ENCODE measurements around the gene PLIN4. TPM values are rescaled to one million over a fixed set of nuclear protein-coding genes. Genes with fewer than 3 reads are reported as not detected.

PLIN4 gene
- total and polyA plus RNA-seq, 2 donors from 2014 or later, result 1.6 to 2.2 TPM

GRCh38 chr19:4452230-4452990 lies 65.9 kb downstream of the PLIN4 start:
- Histone ChIP-seq H3K9me3 (ENCODE audit: control insufficient read depth in 2 of 3, insufficient read depth in 1 of 3, low read length in 3 of 3) (no peaks in the 10 kb centered on the region), H3K9ac (ENCODE audit: low read length in 3 of 3) (no peak overlapping the region), H3K27ac (ENCODE audit: low read depth in 2 of 2, low read length in 2 of 2) (no peak overlapping the region), H3K4me1 (ENCODE audit: control insufficient read depth in 2 of 3, insufficient read depth in 2 of 3, low read depth in 1 of 3, low read length in 3 of 3) (peaks cover 0 to 18% (median 7%) of the 10 kb centered on the region in 3 donors), H3K4me3 (ENCODE audit: low read length in 3 of 3) (no peak overlapping the region), H3K27me3 (ENCODE audit: control insufficient read depth, insufficient read depth, low read length) (no peaks in the 10 kb centered on the region), H3K36me3 (ENCODE audit: control insufficient read depth in 2 of 3, insufficient read depth in 3 of 3, low read length in 3 of 3) (peaks cover 3 to 34% (median 21%) of the 10 kb centered on the region in 3 donors)
- FAIRE-seq, result no peak
- no peak for DNase-seq
- intact Hi-C loops (cut with DNase I), result no loop called here
- TF ChIP-seq CTCF (IDR thresholded peaks at IDR 0.05; ENCODE audit: borderline replicate concordance, extremely low read depth, insufficient read depth), result no peak

Other genes starting within 250 kb of the PLIN4 start
- not detected for gene SHD, start 239.2 kb downstream of the PLIN4 start, total RNA-seq
- gene SHD, start 239.2 kb downstream of the PLIN4 start, polyA plus RNA-seq (ENCODE audit: insufficient read depth, low read depth, low replicate concordance), result not detected
- gene TMIGD2, start 216.1 kb downstream of the PLIN4 start, total RNA-seq, result 0.47 TPM
- not detected for gene TMIGD2, start 216.1 kb downstream of the PLIN4 start, polyA plus RNA-seq (ENCODE audit: insufficient read depth, low read depth, low replicate concordance)
- 0.85 TPM for gene FSD1, start 213.9 kb downstream of the PLIN4 start, total RNA-seq
- gene FSD1, start 213.9 kb downstream of the PLIN4 start, polyA plus RNA-seq (ENCODE audit: insufficient read depth, low read depth, low replicate concordance), result 1.1 TPM
- gene STAP2, start 179.7 kb downstream of the PLIN4 start, total RNA-seq, result 32.3 TPM
- 61.5 TPM for gene STAP2, start 179.7 kb downstream of the PLIN4 start, polyA plus RNA-seq (ENCODE audit: insufficient read depth, low read depth, low replicate concordance)
- 24.1 TPM for gene MPND, start 174.9 kb downstream of the PLIN4 start, total RNA-seq
- 43.5 TPM for gene MPND, start 174.9 kb downstream of the PLIN4 start, polyA plus RNA-seq (ENCODE audit: insufficient read depth, low read depth, low replicate concordance)
- gene SH3GL1, start 117.9 kb downstream of the PLIN4 start, total RNA-seq, result 52.7 TPM
- gene SH3GL1, start 117.9 kb downstream of the PLIN4 start, polyA plus RNA-seq (ENCODE audit: insufficient read depth, low read depth, low replicate concordance), result 34.8 TPM
- 10.0 TPM for gene CHAF1A, start 115.8 kb downstream of the PLIN4 start, total RNA-seq
- 2.7 TPM for gene CHAF1A, start 115.8 kb downstream of the PLIN4 start, polyA plus RNA-seq (ENCODE audit: insufficient read depth, low read depth, low replicate concordance)
- 110 TPM for gene UBXN6, start 60.7 kb downstream of the PLIN4 start, total RNA-seq
- 177 TPM for gene UBXN6, start 60.7 kb downstream of the PLIN4 start, polyA plus RNA-seq (ENCODE audit: insufficient read depth, low read depth, low replicate concordance)
- 37.8 TPM for gene HDGFL2, start 46.2 kb downstream of the PLIN4 start, total RNA-seq
- 38.8 TPM for gene HDGFL2, start 46.2 kb downstream of the PLIN4 start, polyA plus RNA-seq (ENCODE audit: insufficient read depth, low read depth, low replicate concordance)
- gene PLIN5, start 16.7 kb upstream of the PLIN4 start, total RNA-seq, result 30.7 TPM
- 21.2 TPM for gene PLIN5, start 16.7 kb upstream of the PLIN4 start, polyA plus RNA-seq (ENCODE audit: insufficient read depth, low read depth, low replicate concordance)
- 26.4 TPM for gene LRG1, start 21.6 kb upstream of the PLIN4 start, total RNA-seq
- 2.2 TPM for gene LRG1, start 21.6 kb upstream of the PLIN4 start, polyA plus RNA-seq (ENCODE audit: insufficient read depth, low read depth, low replicate concordance)
- gene SEMA6B, start 41.2 kb upstream of the PLIN4 start, total RNA-seq, result 17.7 TPM
- 2.6 TPM for gene SEMA6B, start 41.2 kb upstream of the PLIN4 start, polyA plus RNA-seq (ENCODE audit: insufficient read depth, low read depth, low replicate concordance)
- 11.5 TPM for gene TNFAIP8L1, start 121.0 kb upstream of the PLIN4 start, total RNA-seq
- 16.0 TPM for gene TNFAIP8L1, start 121.0 kb upstream of the PLIN4 start, polyA plus RNA-seq (ENCODE audit: insufficient read depth, low read depth, low replicate concordance)
- gene MYDGF, start 151.9 kb upstream of the PLIN4 start, total RNA-seq, result 75.8 TPM
- 85.5 TPM for gene MYDGF, start 151.9 kb upstream of the PLIN4 start, polyA plus RNA-seq (ENCODE audit: insufficient read depth, low read depth, low replicate concordance)
- gene DPP9, start 205.4 kb upstream of the PLIN4 start, total RNA-seq, result 61.9 TPM
- gene DPP9, start 205.4 kb upstream of the PLIN4 start, polyA plus RNA-seq (ENCODE audit: insufficient read depth, low read depth, low replicate concordance), result 14.0 TPM

Measured in kidney (tissue), 14 donors.